ENCODE results near the gene CCL24. TPM values are rescaled to one million over a fixed set of nuclear protein-coding genes. Genes with fewer than 3 reads are reported as not detected.

CCL24 gene
- total RNA-seq, 2 experiments from 2014 or later: not detected

DNA sequence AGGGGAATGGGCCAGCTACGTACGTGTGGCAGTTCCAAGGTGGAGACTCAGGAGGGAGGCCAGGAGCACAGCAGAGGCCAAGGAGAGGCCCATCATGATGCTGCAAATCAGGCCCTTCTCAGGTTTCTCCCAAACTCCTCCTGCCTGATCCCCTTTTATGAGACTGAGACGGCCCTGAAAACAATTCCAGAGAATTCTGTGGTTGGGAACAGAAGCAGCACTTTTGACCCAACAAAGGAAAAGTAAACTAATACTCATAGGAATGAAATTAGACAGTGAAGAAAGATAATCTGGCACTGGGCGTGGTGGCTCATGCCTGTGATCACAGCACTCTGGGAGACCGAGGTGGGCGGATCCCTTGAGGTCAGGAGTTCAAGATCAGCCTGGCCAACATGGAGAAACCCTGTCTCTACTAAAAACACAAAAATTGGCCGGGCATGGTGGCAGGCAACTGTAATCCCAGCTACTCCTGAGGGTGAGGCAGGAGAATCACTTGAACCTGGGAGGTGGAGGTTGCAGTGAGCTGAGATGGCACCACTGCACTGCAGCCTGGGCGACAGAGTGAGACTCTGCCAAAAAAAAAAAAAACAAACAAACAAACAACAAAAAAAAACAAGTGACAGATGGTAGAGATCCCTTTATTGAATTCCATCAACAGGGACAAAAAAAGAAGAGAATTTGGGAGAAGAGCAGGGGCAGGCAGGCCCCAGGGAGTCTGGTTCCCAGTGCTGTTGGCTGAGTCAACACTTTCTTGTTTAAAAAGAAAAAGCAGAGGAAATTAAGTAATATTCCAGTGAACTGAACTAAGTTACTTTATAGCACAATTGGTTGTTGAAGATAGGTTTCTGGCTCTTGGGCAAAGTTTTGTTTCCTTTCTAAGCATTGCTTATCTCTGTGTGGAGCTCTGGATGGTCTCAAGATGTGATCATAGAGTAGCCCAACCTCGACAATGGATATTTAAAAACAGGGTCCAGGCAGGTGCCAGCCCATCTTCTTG is 41.2 kb downstream of the CCL24 start, which contains the start of gene CCL26:
CCL26 (minus strand) TSS at position 131 of the 997 bp plus-strand sequence; CDS start at position 96, 35 bp downstream.
- Histone ChIP-seq H3K9me3 (ENCODE audit: low read length) (no peaks in the 10 kb centered on the region), H2AFZ (ENCODE audit: low read length) (no peak within 1 kb of the TSS), H3K27ac (ENCODE audit: low read depth, low read length, poor library complexity, severe bottlenecking) (no peak within 1 kb of the TSS), H3K4me1 (ENCODE audit: insufficient read depth, low read length, poor library complexity, severe bottlenecking) (no peaks in the 10 kb centered on the region), H3K4me2 (ENCODE audit: low read length) (no peak within 1 kb of the TSS), H3K4me3 (ENCODE audit: low read depth, low read length, poor library complexity, severe bottlenecking) (no peak within 1 kb of the TSS), H3K9me2 (ENCODE audit: insufficient read depth, low read length) (no peaks in the 10 kb centered on the region), H4K20me1 (ENCODE audit: insufficient read depth, low read length) (no peaks in the 10 kb centered on the region), H3K36me3 (ENCODE audit: insufficient read depth, low read length) (no peaks in the 10 kb centered on the region), H3K79me2 (ENCODE audit: insufficient read depth, low read depth, low read length) (no peaks in the 10 kb centered on the region)
- TF ChIP-seq EZH2phosphoT487 (IDR thresholded peaks at IDR 0.05; ENCODE audit: borderline replicate concordance, low read depth, low read length) (no peak), CTCF (conservative IDR thresholded peaks at IDR 0.05; ENCODE audit: low read length) (no peak)
- CTCF ChIA-PET (ENCODE audit: unreplicated experiment): no interaction called here
- POLR2A ChIA-PET: no interaction called here
- no peak for DNase-seq (ENCODE audit: low spot score)
- intact Hi-C loops (cut with micrococcal nuclease; ENCODE audit: unreplicated experiment): no loop called here
- no TSS peak for BruUV-seq (replicated peaks)

DNA sequence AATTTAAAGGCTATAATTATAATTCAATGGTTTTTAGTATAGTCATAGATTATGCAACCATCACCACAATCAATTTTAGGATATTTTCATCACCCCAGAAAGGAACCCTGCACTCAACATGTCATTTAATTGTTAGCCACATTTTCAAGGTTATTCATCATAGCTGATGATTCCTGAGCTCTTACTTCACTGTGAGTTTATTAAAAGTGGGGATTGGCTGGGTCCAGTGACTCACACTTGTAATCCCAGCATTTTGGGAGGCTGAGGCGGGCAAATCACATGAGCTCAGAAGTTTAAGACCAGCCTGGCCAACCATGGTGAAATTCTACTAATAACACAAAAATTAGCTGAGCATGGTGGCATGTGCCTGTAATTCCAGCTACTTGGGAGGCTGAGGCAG is 42.4 kb downstream of the CCL24 start:
- H3K27ac ChIP-seq (ENCODE audit: low read depth, low read length, poor library complexity, severe bottlenecking): no peak overlapping the region
- no peak for TF ChIP-seq CTCF (conservative IDR thresholded peaks at IDR 0.05; ENCODE audit: low read length)
- TF ChIP-seq EZH2phosphoT487 (IDR thresholded peaks at IDR 0.05; ENCODE audit: borderline replicate concordance, low read depth, low read length): no peak
- H3K4me1 ChIP-seq (ENCODE audit: insufficient read depth, low read length, poor library complexity, severe bottlenecking): no peaks in the 10 kb centered on the region
- H3K9me3 ChIP-seq (ENCODE audit: low read length): no peaks in the 10 kb centered on the region
- CTCF ChIA-PET (ENCODE audit: unreplicated experiment): no interaction called here
- no peaks in the 10 kb centered on the region for H4K20me1 ChIP-seq (ENCODE audit: insufficient read depth, low read length)
- intact Hi-C loops (cut with micrococcal nuclease; ENCODE audit: unreplicated experiment): no loop called here
- no peak for DNase-seq (ENCODE audit: low spot score)
- H2AFZ ChIP-seq (ENCODE audit: low read length): no peak overlapping the region
- H3K79me2 ChIP-seq (ENCODE audit: insufficient read depth, low read depth, low read length): no peaks in the 10 kb centered on the region
- no peak overlapping the region for H3K4me3 ChIP-seq (ENCODE audit: low read depth, low read length, poor library complexity, severe bottlenecking)
- no peaks in the 10 kb centered on the region for H3K9me2 ChIP-seq (ENCODE audit: insufficient read depth, low read length)
- no TSS peak for BruUV-seq (replicated peaks)
- no peaks in the 10 kb centered on the region for H3K36me3 ChIP-seq (ENCODE audit: insufficient read depth, low read length)
- POLR2A ChIA-PET: interaction anchor here (0.6 kb wide), 1 partner anchor 142 kb away, joined by 6 read pairs; no protein-coding TSS in a partner anchor
- H3K4me2 ChIP-seq (ENCODE audit: low read length): no peak overlapping the region
